ENCODE results near the gene SUB1. TPM values are rescaled to one million over a fixed set of nuclear protein-coding genes. Genes with fewer than 3 reads are reported as not detected.

Gene SUB1
- polyA plus RNA-seq, 1 experiment, result 367 TPM

DNA sequence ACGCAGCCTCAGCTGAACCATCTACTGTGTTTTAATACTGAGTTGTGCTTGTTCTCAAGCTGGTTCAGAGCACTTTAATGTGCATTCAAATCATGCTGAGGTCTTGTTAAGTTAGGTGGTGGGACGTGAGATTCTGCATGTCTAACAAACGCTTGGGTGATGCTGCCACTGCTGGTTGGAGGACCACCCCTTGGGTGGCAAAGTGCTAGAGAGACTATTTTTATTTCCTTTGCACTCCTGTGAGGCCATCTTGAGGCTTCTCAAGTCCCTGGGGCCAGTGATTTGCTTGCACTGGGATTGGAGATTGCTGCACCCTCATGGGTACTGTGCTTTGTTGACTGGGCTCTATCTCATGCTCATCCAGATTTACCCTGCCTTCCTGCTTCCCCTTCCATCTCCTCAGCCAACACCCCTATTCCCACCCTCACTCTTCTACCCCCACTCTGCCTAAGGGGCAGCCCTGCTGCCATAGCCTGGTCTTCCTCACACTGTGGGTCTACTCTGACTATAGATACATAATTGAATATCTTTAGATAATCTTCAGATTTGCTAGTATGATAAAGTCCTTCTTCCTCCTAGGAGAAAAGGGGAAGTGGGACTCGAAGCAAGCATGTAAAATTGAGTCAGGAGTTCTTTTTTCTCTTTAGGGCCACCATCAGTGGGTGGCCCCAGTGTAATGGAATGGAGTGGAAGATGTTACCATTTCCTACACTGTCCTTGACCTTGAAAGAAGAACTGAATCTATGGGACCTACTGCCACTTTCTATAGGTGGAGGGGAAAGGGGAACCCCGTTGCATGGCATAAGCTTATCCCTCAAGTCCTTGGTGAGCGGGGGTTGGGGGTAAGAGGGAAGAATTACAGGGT is 45.1 kb upstream of the SUB1 start:
- H3K27ac ChIP-seq (ENCODE audit: low read depth, low read length), result no peak overlapping the region
- ChIA-PET POLR2A (no interaction called here), CTCF (interaction anchor here (0.7 kb wide), 1 partner anchor 37 kb away, joined by 3 read pairs; no protein-coding TSS in a partner anchor)

DNA sequence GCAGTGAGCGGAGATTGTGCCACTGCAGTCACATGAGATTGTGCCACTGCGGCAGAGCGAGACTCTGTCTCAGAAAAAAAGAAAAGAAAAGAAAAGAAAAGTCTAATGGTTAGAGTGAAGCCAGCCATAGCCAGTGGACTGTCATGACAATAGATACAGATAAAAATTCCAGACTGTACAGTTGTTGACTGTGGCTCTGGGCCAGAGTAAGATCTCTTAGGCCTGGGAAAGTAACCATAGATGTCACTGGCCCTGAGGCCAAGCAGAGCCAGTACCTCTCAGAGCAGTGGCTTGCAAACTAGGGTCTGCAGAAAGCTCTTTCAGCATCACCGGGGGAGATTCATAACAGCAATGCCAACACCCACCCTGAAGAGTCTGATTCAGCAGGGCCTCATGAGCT is 44.1 kb upstream of the SUB1 start:
- POLR2A ChIA-PET, result no interaction called here
- Histone ChIP-seq H3K27me3 (ENCODE audit: control insufficient read depth, insufficient read depth, low read length) (no peaks in the 10 kb centered on the region), H3K9me3 (ENCODE audit: control insufficient read depth, insufficient read depth, low read length) (no peaks in the 10 kb centered on the region), H3K27ac (ENCODE audit: low read depth, low read length) (no peak overlapping the region), H3K4me3 (ENCODE audit: low read depth, low read length) (no peak overlapping the region)
- TF ChIP-seq, protein P1, sequence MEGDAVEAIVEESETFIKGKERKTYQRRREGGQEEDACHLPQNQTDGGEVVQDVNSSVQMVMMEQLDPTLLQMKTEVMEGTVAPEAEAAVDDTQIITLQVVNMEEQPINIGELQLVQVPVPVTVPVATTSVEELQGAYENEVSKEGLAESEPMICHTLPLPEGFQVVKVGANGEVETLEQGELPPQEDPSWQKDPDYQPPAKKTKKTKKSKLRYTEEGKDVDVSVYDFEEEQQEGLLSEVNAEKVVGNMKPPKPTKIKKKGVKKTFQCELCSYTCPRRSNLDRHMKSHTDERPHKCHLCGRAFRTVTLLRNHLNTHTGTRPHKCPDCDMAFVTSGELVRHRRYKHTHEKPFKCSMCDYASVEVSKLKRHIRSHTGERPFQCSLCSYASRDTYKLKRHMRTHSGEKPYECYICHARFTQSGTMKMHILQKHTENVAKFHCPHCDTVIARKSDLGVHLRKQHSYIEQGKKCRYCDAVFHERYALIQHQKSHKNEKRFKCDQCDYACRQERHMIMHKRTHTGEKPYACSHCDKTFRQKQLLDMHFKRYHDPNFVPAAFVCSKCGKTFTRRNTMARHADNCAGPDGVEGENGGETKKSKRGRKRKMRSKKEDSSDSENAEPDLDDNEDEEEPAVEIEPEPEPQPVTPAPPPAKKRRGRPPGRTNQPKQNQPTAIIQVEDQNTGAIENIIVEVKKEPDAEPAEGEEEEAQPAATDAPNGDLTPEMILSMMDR (IDR thresholded peaks at IDR 0.05; ENCODE audit: low read depth, low read length), result no peak
- no peak for DNase-seq (ENCODE audit: low read depth, low spot score)
- CTCF ChIA-PET, result no interaction called here

More for the DNA sequence above, 45.1 kb upstream of the SUB1 start:
- no peak for DNase-seq (ENCODE audit: low read depth, low spot score)
- Histone ChIP-seq H3K27me3 (ENCODE audit: control insufficient read depth, insufficient read depth, low read length) (no peaks in the 10 kb centered on the region), H3K9me3 (ENCODE audit: control insufficient read depth, insufficient read depth, low read length) (no peaks in the 10 kb centered on the region), H3K4me3 (ENCODE audit: low read depth, low read length) (no peak overlapping the region)
- TF ChIP-seq, protein P1 (IDR thresholded peaks at IDR 0.05; ENCODE audit: low read depth, low read length), result no peak

DNA sequence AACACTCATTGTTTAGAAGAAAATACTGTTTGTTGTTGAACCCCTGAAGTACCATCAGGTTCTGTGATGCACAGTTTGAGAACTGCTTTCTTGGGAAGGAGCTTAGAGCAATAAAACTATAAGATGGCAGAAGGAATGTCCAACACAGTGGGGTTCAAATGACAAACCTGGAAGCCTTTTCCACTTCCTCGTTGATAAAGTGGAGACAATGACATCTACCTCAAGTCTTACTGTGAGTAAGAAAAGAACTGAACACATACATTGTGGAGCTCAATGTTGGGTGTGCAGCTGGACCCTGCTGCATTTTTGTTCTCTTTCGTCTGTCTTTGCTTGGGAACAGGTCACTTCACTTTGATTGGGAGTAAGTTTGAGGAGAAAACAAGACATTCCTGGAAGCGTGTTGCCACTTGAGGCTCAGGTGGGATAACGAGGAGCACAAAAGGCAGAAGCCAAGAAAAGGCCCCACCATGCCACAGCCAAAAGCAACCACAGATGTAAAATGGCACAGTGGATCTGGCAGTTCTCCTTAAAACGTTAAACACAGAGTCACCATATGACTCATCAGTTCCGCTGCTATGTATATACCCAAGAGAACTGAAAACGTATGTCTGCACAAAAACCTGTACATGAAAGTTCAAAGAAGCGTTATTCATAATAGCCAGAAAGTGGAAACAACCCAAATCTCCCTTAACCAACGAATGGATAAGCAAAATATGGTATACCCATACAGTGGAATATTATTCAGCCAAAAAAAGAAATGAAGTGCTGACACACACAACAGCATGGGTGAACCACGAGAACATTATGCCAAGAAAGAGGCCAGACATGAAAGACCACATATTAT is 42.9 kb upstream of the SUB1 start:
- H3K4me3 ChIP-seq (ENCODE audit: low read depth, low read length), result no peak overlapping the region
- ChIA-PET POLR2A (no interaction called here), CTCF (no interaction called here)
- TF ChIP-seq, protein P1 (IDR thresholded peaks at IDR 0.05; ENCODE audit: low read depth, low read length), result no peak
- DNase-seq (ENCODE audit: low read depth, low spot score), result no peak
- no peaks in the 10 kb centered on the region; the same call in 1 of the 2 replicates for H3K9me3 ChIP-seq (ENCODE audit: control insufficient read depth, insufficient read depth, low read length)
- H3K27me3 ChIP-seq (ENCODE audit: control insufficient read depth, insufficient read depth, low read length), result no peaks in the 10 kb centered on the region
- H3K27ac ChIP-seq (ENCODE audit: low read depth, low read length), result peak overlapping the region; percentile 21

DNA sequence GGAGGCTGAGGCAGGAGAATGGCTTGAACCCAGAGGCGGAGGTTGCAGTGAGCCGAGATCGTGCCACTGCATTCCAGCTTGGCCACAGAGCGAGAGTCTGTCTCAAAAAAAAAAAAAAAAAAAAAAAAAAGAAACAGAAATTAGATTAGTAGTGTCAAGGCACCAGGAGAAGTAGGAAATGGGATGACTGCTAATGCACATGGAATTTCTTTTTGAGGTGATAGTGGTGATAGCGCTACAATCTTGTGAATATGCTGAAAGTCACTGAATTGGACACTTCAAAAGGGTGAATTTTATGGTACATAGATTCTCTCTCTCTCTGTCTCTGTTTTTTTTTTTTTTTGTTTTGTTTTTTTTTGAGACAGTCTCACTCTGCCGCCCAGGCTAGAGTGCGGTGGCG is 42.1 kb upstream of the SUB1 start:
- DNase-seq (ENCODE audit: low read depth, low spot score), result no peak

More for the DNA sequence above, 42.1 kb upstream of the SUB1 start:
- Histone ChIP-seq H3K4me3 (ENCODE audit: low read depth, low read length) (no peak overlapping the region), H3K27ac (ENCODE audit: low read depth, low read length) (no peak overlapping the region), H3K27me3 (ENCODE audit: control insufficient read depth, insufficient read depth, low read length) (no peaks in the 10 kb centered on the region), H3K9me3 (ENCODE audit: control insufficient read depth, insufficient read depth, low read length) (no peaks in the 10 kb centered on the region; the same call in 1 of the 2 replicates)
- TF ChIP-seq, protein P1 (IDR thresholded peaks at IDR 0.05; ENCODE audit: low read depth, low read length), result no peak
- ChIA-PET POLR2A (no interaction called here), CTCF (no interaction called here)

All from AG04450 (cell line).